GM10266 (cell line): ENCODE measurements around the gene MAL.

Experiments
- DNase-seq: peaks from one replicate; pipeline ENCODE4 v3.0.0; 2012; ENCODE audit errors: extremely low spot score
- CTCF ChIP-seq: IDR thresholded peaks from 2 replicates; pipeline ENCODE4 v1.5.1; 2012; ENCODE audit warnings: mild to moderate bottlenecking, low read depth; ENCODE audit not compliant: control insufficient read depth, insufficient read depth; ENCODE audit errors: missing control alignments

The MAL gene

GRCh38 chr2:95056044-95056443, 30.5 kb downstream of the MAL start:
- TF ChIP-seq CTCF, result no peak
- no peak for DNase-seq

GRCh38 chr2:95056461-95057459, 31.3 kb downstream of the MAL start:
- no peak for TF ChIP-seq CTCF
- no peak for DNase-seq

- DNase-seq, result no peak
- no peak for TF ChIP-seq CTCF
Observed at GRCh38 chr2:95057535-95058370, 32.2 kb downstream of the MAL start.

- DNase-seq, result no peak
- no peak for TF ChIP-seq CTCF
Observed at GRCh38 chr2:95058466-95058988, 33.0 kb downstream of the MAL start.

GRCh38 chr2:95058989-95059641, 33.6 kb downstream of the MAL start:
- no peak for DNase-seq
- TF ChIP-seq CTCF, result no peak

GRCh38 chr2:95059656-95060370, 34.3 kb downstream of the MAL start:
- no peak for TF ChIP-seq CTCF
- no peak for DNase-seq
